ENCODE results near the gene AKAP6.
"Not testable (repeated sequence)": the region's sequence is repeated elsewhere in the genome, so short reads cannot be mapped to it uniquely, and the experiment has no call there.

Gene AKAP6

GRCh38 chr14:32368107-32368506 is 39.0 kb downstream of the AKAP6 start:
- DNase-seq (ENCODE audit: low read depth, low spot score): no peak

GRCh38 chr14:32370714-32371113 is 41.6 kb downstream of the AKAP6 start:
- DNase-seq (ENCODE audit: low read depth, low spot score): no peak

DNA sequence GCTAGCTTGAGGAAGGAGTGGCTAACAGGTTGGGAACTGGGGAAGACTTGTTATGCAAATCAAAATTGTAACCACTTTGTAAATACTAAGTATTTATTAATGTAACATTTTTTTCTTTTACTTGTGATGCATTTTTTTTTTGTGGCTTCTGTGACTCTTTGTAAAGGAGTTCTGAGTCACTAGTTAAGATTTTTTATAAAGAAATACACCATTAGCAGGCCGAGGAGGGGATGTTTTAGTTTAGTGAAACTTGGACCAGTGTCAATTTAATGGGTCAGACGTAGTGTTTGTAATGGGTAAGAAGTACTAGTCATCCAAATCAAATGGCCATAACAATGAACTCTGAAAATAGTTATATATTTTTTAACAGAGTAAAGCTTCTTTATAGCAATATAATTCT is 43.1 kb downstream of the AKAP6 start:
- no peak for DNase-seq (ENCODE audit: low read depth, low spot score)

- not testable (repeated sequence) for DNase-seq (ENCODE audit: low read depth, low spot score)
Measured at GRCh38 chr14:32373174-32373573, 44.1 kb downstream of the AKAP6 start.

- no peak for DNase-seq (ENCODE audit: low read depth, low spot score)
Measured at GRCh38 chr14:32374155-32374554, 45.1 kb downstream of the AKAP6 start.

- DNase-seq (ENCODE audit: low read depth, low spot score): no peak
Measured at GRCh38 chr14:32375663-32376062, 46.6 kb downstream of the AKAP6 start.

GRCh38 chr14:32377046-32377646 is 48.0 kb downstream of the AKAP6 start:
- no peak for DNase-seq (ENCODE audit: low read depth, low spot score)

- no peak for DNase-seq (ENCODE audit: low read depth, low spot score)
Measured at GRCh38 chr14:32378284-32378683, 49.2 kb downstream of the AKAP6 start.

DNA sequence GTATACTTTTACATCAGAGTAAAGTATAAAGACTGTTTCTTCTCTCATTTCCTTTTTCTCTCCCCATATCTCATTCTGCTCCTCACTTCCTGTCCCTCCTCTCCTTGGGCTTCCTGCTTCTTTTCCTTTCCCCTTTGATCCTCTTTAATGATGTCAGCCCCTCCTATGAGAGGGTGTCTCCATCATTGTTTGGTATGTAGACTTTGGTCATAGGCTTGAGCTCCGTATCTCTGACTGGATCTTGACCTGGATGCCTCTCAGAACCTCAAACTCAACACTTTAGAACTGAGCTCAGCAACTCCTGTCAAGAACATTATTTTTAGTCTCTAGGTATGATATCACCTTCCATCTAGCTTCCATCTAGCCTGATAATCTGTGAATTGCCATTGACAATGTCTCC is 50.3 kb downstream of the AKAP6 start:
- no peak for DNase-seq (ENCODE audit: low read depth, low spot score)

DNA sequence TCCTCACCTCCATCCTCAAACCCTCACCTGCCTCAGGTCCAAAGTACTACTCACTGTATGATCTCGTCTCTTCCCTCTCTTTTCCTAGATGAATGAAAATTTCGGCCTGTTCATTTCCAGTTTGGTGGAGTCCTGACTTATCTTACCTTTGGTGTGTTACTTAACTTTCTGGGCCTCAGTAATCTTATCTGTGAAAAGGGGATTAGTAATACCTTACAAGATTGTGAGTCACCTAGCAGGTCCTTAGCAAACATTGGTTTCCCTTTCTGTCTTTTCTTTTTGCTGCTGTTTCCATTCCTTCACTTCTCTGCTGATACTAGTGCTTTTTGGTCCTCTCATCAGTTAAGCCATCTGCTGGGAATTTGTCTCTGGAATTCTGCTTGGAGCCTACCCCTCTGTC is 52.8 kb downstream of the AKAP6 start:
- no peak for DNase-seq (ENCODE audit: low read depth, low spot score)

DNA sequence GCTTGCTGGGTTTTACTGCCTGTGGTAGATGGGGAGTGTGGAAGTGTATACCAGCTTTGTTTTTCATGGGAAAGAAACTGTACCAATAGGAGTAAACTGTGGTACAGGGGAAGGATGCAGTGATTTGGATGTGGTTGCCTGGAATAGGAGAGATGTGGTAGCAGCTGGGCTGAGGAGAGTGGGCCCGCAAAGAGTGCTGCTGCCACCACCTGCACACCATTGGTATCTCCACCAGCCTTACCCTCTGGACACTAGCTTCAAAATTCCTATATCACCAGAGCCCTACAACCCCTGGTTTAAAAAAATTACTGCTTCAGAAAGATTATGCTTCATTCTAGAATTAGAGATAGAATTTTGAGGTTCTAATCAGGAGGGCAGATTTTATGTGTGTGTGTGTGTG is 53.6 kb downstream of the AKAP6 start:
- DNase-seq (ENCODE audit: low read depth, low spot score): no peak

GRCh38 chr14:32383364-32384009 is 54.4 kb downstream of the AKAP6 start:
- no peak for DNase-seq (ENCODE audit: low read depth, low spot score)

GRCh38 chr14:32384464-32384863 is 55.4 kb downstream of the AKAP6 start:
- no peak for DNase-seq (ENCODE audit: low read depth, low spot score)

GRCh38 chr14:32387295-32387694 is 58.2 kb downstream of the AKAP6 start:
- DNase-seq (ENCODE audit: low read depth, low spot score): not testable (repeated sequence)

DNA sequence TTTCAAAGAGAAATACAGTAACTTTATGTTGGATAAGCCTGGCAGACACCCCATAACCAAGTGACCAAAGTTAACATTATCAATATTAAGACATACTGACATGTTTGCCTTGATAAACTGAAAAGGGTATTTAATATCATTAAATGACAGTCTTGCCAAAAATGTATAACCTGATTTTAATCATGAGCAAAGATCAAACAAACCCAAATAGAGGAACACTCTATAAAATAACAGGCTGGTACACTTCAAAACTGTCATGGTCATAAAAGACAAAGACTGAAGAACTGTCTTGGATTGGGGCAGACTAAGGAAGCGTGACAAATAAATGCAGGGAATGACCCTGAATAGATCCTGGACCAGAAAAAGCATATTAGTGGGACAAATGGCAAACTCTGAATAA is 64.0 kb downstream of the AKAP6 start:
- DNase-seq (ENCODE audit: low read depth, low spot score): no peak

DNA sequence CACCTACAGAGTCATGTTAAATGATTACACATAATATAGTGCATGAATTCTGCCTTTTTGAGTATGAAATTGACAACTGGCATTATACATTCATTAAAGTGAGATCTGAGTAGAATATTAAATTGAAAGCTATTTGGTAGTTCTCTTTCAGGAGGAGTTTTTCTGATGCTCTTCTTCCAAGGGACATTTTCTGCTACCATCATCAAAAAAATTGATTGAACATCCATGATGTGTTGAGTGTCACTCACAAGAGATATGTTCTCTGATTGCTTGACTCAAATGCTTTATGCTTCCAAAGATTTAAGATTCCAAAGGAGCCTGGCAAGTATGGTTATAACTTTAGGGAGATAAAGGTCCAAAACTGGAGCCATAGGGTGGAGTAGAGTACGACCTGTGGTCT is 64.9 kb downstream of the AKAP6 start:
- DNase-seq (ENCODE audit: low read depth, low spot score): no peak

DNA sequence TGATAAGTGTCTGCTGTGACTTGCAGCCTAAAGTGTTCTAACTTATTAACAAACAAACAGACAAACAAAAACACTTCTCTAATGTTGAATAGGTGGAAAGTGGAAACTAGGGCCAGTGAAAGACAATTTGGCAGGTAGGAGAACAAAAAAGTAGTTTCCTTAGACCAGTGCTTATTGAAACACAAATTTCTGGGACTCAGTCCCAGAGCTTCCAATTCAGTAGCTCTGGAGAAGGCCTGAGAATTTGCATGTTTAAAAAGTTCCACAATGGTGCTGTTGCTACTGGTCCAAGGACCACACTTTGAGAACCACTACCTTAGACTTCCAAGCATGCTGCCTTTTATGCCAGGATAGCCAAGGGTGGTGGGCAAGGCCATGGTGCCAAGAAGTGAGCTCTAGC is 67.8 kb downstream of the AKAP6 start:
- no peak for DNase-seq (ENCODE audit: low read depth, low spot score)

GRCh38 chr14:32397861-32398640 is 69.0 kb downstream of the AKAP6 start:
- no peak for DNase-seq (ENCODE audit: low read depth, low spot score)

DNA sequence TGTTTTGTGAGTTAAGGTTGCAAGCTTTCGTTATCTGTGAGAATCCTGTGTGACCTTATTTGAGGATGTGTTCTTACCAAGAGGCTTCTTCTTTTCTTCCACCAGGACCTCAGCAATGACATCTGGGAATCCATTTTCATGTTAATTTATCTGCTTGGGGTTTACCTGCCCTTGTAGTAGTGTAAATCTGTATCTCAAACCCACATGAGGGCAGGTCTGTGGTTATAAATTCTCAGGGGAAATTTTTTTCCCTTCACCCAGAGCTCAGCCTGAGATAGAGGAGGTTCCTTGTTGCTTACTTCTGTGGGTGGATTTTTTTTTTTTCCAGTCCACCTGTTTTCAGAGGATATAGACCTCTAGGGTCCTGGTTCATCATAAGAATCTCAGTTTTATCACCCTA is 70.8 kb downstream of the AKAP6 start:
- no peak for DNase-seq (ENCODE audit: low read depth, low spot score)

DNA sequence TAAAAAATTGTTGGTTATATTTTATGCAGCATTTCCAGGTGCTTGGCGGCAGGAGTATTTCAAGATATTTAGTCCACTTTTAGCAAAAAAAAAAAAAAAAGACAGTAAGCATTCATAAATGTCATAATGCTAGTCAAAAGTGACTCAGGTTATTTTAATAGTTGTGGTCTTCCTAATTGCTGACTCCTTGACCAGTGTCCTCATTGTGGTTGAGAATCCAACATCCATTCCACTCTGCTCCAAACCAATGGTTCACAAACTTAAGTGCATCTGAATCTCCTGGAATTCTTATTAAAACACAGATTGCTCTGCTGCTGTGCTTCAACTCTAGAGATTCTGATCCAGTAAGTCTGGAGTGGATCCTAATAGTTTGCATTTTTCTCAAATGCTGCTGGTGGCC is 71.4 kb downstream of the AKAP6 start:
- DNase-seq (ENCODE audit: low read depth, low spot score): no peak

DNA sequence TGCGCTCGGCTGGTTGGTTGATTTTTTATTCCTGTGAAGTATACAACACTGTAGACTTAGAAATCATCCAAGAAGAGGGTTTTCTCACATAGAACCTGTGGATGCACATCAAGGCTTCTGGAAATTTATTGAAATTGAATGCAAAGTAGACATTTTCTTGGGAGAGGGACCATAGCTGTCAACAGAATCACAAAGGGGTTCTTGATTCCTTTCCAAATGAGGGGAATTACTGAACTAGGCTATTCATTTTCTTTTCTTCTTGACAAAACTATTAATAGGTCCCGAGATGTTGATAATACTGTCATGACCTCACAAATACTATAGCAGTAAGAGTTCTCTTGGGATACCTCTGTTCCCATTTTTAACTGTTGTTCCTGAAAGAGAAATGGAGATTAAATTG is 73.9 kb downstream of the AKAP6 start:
- no peak for DNase-seq (ENCODE audit: low read depth, low spot score)

- DNase-seq (ENCODE audit: low read depth, low spot score): no peak
Measured at GRCh38 chr14:32403688-32404087, 74.6 kb downstream of the AKAP6 start.

All from iPS DF 19.7 (cell line).